ENCODE measurements around the gene DMGDH.

DMGDH gene

DNA sequence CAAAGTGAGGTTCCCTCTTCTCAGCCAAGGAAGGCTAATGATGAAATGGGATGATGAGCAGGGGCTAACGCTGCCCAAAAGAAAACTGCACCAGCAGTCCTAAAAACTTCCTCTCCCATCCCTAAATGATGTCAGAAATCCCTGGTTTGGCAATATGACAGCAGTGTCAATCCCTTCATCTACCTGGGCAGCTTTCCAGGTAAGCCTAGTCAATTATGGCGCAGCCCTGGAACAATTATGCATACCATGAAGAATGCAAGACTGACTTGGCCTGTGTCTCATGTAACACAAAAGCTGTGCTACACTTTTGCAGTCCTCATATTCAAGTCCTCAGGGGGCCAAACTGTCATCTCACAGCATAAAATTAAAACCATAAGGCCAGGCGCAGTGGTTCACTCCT is 7.0 kb downstream of the DMGDH start:
- no peak for DNase-seq

DNA sequence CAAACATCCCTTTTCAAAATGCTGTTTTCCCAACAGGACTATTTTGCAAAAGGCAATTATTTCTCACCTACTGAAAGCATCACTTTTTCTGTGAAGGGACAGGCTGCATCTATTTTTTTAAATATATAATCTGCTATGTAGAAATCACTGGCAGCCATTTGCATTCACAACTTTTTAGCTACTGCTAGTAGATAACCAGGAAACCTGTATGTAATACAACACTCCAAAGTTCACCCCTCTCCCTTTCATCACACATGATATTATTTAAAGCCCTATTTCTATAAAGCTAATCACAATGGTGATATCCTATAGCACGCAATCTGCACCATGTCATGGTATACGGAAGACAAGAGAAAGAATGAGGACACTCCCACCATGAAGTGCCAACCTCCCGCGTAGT is 9.8 kb downstream of the DMGDH start:
- no peak for DNase-seq

DNA sequence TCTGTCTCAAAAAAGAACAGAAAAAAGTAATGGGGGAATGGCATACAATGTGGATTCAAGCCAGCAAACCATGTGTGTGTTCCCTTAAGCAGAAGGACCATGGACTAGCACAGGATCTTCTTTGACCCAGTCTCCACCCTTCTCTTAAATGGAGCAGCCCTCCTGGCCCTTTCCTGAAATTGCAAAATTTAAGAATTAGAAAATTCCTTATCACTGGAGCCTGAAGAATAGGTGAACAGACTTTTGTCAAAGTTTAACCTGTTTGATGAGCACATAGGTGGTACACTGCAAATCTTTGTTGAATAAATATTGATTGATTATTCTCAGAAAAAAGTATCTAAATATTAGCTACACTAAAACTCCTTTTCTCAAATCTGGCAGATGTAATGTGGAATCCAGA is 12.6 kb downstream of the DMGDH start:
- no peak for DNase-seq

DNA sequence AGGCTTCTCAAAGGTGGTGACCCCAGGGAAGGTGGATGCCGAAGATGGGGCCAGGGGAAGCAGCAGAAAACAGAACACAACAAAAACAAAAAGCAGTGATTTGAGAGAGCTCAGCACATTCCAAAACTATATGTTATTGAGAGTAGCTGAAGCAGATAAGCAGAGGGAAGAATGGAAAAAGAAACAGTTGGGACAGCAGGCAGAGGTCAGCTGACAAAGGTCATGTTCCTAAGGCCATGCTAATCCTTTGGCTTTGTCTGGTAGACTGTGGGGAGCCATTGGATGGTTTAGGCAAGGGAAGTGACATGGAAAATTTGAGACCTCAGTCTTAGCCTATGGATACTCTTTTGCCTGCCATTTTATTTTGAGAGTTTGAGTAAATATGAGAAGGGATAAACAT is 14.5 kb downstream of the DMGDH start:
- DNase-seq = no peak

DNA sequence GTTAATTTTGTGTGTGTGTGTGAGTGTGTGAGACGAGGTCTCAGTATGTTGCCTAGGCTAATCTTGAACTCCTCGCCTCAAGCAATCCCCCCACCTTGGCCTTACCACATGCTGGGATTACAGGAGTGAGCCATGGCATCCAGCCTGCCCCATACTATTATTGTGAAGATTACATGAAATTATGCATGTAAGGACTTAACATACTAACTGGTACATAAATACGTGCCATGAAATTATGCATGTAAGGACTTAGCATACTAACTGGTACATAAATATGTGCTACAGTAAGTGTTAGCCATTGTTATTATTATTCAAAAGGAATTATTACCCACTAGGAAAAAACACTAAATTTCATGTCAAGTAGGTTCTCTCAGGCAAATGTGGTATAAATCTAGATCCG is 16.2 kb downstream of the DMGDH start:
- DNase-seq = no peak

DNA sequence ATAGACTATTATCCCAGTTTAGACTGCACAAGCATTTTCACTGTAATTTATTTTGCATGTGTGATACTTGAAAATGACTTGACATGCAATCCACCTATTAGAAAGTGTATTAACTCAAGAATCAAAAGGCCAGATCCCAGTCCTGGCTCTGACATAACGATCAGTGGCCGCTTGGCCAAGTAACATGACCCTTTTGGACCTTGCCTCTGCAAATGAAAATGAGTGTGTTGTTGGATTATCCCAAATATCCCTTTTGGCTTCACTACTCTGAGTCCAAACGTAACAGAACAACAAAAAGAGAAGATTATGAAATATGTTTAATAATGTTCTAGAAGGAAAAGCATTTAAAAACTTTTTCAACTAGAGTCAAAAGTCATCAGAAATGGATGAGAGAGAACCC is 19.0 kb downstream of the DMGDH start:
- no peak for DNase-seq

DNA sequence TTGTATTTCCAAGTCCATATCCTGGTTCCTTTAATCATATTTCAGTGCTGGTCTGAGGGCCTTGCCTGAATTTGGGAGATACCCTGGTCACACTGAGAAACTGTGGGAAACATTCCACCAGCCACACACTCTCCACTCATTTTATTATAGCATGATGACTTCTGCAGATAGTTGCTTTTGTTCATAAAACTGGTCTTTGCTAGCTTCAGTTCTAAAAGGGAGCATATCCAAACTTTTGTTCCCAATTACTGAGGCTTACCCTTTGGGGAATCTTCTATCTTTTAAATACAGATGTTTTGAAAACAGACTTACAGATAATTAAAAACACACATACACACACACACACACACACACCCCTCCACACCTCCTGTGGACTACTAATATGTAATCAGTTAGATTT is 21.0 kb downstream of the DMGDH start:
- DNase-seq = no peak

DNA sequence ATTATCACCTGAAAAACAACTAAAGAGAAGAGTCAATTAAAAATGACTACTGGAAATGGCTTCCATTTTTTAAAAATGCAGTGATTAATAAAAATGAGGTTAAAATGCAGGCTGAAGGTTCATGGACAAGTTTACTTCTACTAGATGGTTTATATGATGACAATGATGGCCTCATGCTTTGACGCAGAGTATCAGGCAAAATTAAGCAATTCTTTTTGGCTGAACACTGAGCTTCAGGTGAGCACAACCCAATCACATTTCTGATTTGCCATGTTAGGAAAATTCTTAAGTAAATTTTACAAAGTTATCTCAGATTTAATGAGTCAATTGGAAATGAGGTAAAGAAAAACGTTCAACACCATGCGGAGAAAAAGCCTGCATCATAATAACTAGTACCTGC is 22.3 kb downstream of the DMGDH start:
- no peak for DNase-seq

DNA sequence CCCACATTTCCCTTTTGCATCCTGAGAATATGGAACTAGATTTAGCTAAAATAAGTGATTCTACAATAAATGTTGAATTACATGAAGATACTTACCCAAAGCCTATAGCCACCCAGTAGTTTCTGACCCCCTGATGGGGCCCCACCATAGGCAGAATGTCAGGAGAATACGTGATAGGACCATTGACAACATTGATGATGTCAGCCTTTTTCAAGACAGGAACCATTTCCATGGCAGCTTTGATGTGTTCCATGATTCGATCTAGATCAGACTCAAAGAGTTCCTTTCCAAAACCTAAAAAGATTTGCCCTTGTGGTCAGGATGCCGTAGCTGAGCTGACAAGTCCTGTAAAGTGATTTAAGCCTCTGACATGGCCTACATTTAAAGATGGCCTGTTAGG is 27.3 kb downstream of the DMGDH start:
- DNase-seq = no peak

DNA sequence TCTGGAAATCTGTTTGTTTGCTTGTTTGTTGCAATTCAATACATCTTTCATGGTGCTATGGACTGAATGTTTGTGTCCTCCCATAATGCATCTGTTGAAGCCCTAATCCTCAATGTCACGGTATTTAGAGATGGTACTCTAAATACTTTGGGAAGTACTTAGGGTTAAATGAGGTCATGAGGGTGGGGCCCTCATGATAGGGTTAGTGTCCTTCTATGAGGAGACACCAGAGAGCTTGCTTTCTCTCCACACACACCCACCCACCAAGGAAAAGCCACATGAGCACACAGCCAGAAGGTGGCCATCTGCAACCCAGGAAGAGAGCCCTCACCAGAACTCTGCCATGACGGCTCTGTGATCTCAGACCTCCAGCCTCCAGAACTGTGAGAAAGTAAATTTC is 32.7 kb downstream of the DMGDH start:
- DNase-seq = no peak

DNA sequence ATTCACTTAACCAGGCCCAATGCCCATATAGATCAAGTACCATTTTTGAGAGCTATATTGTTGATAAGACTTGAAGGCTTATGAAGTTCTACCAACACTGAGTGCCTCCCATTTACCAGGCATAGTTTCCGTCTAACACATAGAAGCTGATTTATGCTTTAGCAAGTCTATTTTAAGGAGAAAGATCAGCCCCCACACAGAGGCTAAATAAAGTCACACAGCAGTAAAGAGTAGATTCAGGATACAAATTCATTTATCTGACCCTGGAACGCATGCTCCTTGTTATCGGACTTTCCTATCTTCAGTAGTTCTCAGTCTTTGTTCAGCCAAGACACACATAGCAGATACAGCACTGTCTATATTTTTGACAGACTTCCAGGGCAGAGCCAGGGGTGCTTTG is 34.2 kb downstream of the DMGDH start:
- DNase-seq = no peak

DNA sequence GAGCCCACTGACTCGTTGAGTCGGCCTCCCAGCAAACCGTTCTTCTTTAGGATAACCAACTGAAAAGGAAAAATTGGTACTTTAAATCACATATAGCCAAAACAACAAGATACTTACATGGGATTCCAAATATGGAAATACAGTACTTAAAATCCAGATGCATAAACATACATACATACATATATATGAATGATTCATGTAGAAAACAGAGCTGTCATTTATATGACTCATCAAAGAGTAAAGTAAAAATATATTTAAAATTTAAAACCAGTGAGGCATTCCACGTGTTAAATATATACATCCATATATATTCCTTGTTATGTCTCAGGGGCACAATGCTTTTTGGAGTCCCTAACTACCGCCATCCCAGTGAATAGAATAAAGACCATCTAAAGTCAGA is 36.7 kb downstream of the DMGDH start:
- DNase-seq = no peak

DNA sequence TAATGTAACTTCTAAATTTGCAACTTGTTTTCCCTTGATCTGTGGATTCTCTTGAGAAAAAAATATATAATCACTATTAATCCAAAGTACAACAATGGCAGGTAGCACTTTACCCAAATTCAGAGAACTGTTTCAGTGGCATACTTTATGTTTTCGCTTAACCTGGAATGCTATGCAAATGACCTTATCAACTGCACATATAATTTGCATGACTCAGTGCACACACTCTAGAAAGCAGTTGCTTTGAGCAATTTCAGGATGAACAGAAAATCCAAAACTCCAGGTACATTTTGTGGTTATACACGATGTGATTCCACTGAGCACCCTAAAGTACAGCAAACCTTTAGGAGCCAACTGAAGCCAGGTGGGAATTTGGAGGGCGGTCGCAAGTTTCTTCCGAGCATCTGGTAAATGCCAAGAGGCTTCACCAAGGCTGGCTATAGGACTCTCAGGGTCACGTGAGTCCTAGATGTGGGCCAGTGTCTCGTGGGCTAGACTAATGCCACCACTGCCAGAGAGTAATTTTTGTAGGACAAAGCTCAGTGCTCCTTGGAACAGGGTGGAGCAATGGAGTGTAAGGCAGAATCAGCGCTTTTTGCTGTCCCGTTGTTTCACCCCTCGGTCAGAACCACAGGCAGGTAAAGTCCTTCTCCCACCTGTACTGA is 37.3 kb downstream of the DMGDH start:
- no peak for DNase-seq

DNA sequence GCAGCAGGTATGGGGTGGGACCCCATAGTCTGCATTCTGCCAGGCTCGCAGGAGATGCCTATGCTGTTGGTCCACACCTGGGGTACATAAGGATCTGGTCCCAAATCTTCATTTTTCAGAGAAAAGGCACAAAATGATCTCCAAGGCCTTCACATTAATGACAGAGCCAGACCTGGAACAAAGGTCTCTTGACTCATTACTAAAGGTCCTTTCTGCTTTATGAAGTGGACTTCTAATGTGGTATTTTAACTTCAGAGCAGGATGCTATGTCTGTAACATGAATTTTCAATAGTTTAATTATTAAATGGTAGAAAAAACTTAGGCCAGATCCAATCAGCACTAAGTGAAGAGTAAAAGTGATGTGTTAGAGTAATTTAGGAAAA is 38.0 kb downstream of the DMGDH start:
- no peak for DNase-seq

DNA sequence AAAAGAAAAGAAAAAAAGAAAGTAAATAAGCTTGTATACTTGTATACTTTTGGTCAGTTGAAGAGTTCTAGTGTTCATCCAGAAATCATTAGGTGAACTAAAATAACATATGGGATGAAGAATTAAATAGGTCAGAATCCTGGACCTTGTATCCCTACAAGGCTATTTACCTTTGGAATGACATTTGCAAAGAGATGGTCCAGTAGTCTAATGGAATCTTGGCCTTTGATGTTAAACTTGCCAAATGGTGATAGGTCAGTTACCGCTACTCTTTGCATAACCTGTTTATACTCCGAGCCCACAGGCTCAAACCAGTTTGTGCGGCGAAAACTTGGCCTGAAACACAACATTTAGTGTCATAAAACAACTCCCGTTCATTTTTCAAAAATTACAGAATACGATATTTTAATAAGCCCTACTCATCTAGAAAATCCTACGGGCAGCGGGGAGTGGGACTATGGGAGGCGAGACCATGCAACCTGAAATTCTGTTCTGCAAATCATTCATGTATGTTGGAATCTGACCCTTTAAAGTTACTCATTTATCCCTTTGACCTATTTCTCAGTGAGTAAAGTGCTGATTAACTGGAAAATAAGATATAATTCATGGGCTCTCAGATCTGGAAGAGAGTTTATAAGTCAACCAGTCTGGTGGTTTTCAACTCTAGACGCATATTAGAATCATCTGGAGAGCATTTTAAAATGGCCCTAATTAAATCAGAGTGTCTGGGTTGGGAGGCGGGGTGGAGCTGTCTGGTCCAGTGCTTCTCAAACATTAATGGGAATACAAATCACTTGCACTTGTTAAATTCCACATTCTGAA is 38.6 kb downstream of the DMGDH start:
- no peak for DNase-seq

DNA sequence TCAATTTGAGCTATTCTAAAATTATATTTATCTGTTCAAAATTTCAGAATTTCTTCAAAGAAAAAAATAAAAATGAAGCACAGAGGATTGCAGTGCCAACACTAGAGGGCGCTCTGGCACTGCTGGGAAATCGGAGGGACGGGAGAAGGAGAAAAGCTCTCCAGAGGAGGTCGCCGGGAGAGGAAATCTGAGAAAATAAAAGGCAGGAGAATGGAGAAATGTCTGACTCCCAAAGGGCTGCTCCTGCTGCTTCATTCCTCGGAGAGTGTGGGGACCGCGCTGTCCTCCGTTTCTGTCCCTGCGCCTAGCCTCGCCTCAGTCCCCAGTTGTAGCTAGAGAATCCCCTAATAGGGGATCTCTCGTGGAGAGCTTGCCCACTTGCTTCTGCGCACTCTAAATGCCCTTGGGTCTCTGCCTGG is 44.4 kb downstream of the DMGDH start:
- peak; percentile 80 for DNase-seq

DNA sequence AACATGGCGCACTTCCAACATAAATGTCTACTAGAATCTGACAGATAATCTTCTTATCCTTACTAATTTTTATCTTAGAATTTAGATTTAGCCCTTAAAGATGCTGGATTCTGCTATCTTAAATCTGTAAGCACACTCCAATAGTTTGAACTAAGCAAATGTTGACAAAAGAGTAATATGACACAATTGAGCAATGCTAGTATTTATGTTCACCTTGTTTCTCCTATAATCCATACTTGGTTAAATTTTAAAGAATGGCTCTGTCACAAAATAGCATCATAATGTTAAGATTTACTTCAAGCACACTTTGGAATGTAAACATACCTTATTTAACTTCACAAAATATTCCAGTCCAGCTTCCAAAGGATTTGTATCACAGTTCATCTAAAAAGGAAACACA is 45.5 kb downstream of the DMGDH start:
- no peak for DNase-seq

DNA sequence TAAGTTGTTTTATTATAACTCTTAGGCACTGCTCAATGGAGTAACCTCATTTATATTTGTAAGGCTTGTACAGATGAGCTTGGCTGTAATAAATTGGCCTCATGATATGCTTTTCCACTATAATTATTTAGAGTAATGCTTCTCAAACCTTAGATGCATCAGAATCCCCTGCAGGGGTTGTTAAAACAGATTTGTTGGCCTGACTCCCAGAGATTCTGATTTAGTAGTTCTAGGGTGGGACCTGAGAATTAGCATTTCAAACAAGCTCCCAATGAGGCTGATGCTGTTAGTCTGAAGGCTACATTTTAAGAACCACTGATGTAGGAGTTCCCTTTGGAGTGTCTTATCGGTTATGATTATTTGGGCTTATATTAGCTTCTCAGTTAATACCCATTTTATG is 46.1 kb downstream of the DMGDH start:
- DNase-seq = no peak

DNA sequence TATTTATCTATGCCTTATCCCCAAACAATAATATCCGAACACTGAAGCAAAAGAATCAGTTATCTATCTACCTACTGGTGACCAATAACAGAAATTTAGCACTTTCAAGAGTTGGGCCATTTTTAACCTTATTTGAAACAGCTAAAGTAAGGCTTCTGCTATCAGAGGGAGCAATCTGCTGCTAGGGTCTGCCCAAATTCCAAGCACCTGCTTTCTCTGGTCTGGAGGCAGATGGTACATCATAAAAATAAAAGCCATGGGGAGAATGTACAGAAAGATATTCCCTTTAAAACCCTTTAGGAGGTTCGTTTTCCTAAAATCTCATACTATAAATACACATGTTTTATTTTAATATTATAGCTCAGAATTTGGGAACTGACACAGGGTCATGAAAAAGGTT is 46.7 kb downstream of the DMGDH start:
- no peak for DNase-seq

DNA sequence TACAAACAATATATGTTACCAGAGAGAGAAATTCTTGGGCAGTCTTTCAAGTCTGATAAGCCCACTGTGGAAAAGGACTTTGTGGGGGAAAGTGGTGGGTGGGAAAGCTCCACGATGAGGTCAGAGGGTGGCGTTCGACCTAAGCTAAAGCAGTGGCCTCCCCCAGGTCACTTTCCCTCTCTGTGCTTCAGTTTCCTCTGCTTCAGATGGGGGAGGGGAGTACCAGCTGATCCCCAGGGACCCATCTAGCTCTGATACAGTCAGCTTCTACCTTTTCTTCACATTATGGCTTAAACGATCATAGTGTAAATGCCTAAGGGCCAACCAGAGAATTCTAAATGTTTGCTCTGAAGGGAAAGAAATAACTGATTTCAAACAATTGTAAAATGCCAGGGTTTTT is 47.7 kb downstream of the DMGDH start:
- DNase-seq = no peak

DNA sequence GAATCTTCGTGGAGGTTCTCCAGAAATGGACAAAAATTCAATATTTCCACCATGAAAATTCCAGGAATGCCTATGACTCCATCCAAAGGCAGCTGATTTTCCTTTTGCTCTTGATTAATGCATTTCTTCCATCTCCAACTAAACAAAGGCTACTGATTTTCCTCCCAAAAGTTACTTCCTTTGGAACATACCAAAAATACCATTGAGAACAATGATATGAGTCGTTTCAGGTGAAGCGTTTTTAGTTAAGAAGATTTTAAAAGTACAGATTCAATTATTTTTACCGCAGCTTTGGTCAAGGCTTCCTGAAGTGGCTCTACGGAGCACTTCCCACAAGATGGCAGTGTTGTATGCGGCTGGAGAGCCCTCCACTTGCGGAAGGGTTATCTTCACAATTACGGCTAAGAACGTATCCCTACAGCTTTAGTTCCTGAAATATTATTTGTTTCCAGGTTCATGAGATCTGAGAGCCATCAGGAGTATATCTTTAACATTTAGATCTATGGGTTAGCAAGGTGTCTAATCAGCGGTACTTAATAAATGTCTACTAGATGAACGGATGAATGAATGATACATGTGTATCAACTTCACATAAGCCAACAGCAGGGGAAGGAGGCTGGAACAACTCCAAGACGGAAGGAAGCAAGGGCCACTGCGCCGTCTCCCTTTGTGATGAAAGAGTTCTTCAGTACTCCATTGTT is 48.5 kb downstream of the DMGDH start:
- DNase-seq = peak; percentile 78

DNA sequence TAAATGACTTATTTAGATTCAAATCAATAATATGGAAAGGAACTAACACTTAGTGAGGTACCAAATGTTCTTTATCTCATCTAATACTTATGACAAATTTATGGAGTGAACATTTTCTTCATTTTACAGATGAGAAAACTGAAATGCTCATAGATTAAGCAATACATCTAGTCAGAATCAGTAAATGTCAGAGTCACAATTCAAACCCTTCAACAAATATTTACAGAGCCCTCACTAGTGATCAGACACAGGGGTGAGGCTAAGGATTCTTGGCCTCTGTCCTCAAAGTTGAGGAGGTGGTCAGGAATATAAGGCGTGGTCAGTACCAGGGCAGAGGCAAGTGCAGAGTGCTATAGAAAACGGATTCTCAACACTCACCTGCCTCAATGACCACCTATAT is 54.8 kb downstream of the DMGDH start:
- no peak for DNase-seq

DNA sequence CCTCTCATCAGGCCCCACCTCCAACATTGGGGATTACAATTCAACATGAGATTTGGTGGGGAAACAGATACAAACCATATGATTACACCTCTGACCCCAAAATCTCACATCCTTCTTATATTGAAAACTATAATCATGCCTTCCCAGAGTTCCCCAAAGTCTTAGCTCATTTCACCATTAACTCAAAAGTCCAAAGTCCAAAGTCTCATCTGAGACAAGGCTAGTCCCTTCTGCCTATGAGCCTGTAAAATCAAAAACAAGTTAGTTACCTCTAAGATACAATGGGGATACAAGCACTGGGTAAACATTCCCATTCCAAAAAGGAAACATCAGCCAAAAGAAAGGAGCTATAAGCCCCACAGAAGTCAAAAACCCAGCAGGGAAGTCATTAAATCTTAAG is 57.6 kb downstream of the DMGDH start:
- no peak for DNase-seq

DNA sequence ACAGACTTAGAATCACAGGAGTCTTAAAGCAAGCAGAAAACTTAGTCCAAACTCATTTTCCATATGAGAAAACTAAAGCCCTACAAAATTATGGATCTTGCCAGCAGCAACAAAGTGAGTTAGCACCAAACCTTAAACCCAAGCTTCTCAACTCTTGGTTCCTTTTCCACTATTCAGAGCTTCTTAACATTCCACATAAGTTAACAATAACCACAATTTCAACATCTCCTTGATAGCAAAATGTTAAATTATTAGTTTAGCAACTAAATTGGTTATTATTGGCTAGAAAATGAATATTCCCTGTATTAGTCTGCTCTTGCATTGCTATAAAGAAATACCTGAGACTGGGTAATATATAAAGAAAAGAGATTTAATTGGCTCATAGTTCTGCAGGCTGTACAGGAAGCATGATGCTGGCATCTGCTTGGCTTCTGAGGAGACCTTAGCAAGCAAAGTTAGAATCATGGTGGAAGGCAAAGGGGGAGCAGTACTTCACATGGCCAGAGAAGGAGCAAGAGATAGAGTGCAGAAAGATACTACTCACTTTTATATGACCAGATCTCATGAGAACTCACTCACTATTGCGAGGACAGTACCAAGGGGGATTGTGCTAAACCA is 58.1 kb downstream of the DMGDH start:
- DNase-seq = peak; percentile 5
